Thyroid gland (tissue), 4 donors: ENCODE measurements around the gene N4BP2. TPM values are rescaled to one million over a fixed set of nuclear protein-coding genes. Genes with fewer than 3 reads are reported as not detected.

Source experiments
- DNase-seq, 2 donors: peaks; one replicate each; pipeline ENCODE4 v3.0.0-alpha.2; 2019
- H3K27ac ChIP-seq, 3 donors: fragments of 200-600 bp; sonication (generic); 1 replicate in 2 of 3; 2 replicates in 1 of 3; pipeline ENCODE4 v1.5.1; 2016 to 2019; ENCODE audit warnings: mild to moderate bottlenecking in 1 of 3, moderate library complexity in 1 of 3
- H3K27me3 ChIP-seq: fragments of 200-600 bp; sonication (generic); one replicate; pipeline ENCODE4 v1.5.1; 2019
- H3K36me3 ChIP-seq, 2 donors: fragments of 200-600 bp; sonication (generic); one replicate each; pipeline ENCODE4 v1.5.1; 2016 to 2019
- H3K4me1 ChIP-seq, 2 donors: fragments of 200-600 bp; sonication (generic); one replicate each; pipeline ENCODE4 v1.5.1; 2017 to 2019
- H3K4me3 ChIP-seq, 3 donors: fragments of 200-600 bp; sonication (generic); replicated peaks in 1 of 3; 1 replicate in 2 of 3; 2 replicates in 1 of 3; pipeline ENCODE4 v1.5.1; 2016; ENCODE audit warnings: mild to moderate bottlenecking in 1 of 3
- H3K9me3 ChIP-seq: fragments of 200-600 bp; sonication (generic); one replicate; pipeline ENCODE4 v1.5.1; 2017
- POLR2A ChIP-seq, 2 donors: fragments of 450-650 bp; IDR thresholded peaks; one replicate each; pipeline ENCODE4 v1.6.1; 2017; ENCODE audit warnings: antibody characterized with exemption in 2 of 2, mild to moderate bottlenecking in 2 of 2, moderate library complexity in 1 of 2
- WGBS, 2 donors: methylation state at CpG; one replicate each; pipeline ENCODE4 v1.1.5; 2017; 5-methylcytosine and 5-hydroxymethylcytosine counted together
- intact Hi-C: fragments of 100-400 bp; cut with DNase I; formaldehyde crosslinking; loops from one replicate; pipeline ENCODE4 v1.15.1; 2023
- total RNA-seq, 4 donors: library from RNA; depleted of rRNA; stranded (reverse); fragments of >200 nt; gene quantifications; one replicate each; pipeline ENCODE4 v1.2.3, GENCODE V29; 2016
- TF ChIP-seq, protein P1 (sequence below), 6 experiments: fragments of 200-600 bp in 3 of 6; fragments of 450-650 bp in 3 of 6; sonication (generic) in 3 of 6; IDR thresholded peaks; one replicate each; pipeline ENCODE4 v1.5.1; 2016 to 2019; ENCODE audit warnings: antibody characterized with exemption in 6 of 6, mild to moderate bottlenecking in 2 of 6, inconsistent platforms in 1 of 6, moderate library complexity in 1 of 6

Gene N4BP2
- total RNA-seq, 4 donors from 2014 or later, result 20.4 to 37.4 (median 25.5) TPM

DNA sequence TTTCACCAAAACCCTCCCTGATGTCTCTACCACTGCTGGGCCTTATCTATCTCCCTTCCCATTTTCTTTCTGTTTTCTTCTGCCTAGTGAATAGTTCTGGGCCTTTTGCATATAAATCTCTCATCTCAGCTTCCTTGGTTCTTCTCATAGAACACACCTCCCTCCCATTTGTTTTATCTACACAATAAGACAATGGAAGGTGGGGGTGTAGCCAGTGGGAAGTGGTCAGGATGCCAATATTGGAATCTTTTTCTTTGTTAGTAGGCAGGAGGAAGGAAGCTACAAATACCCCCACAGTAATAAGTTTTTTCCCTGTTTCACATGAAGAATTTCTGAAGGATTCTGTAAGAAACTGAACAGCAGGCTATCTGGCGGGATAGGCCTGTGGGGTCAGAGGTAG, 109.3 kb downstream of the N4BP2 start:
- H3K4me1 ChIP-seq, result no peaks in the 10 kb centered on the region
- 98 to 100% methylated on average over 1 of the region's 1 CpG for WGBS, 2 donors
- H3K27ac ChIP-seq, result no peak overlapping the region
- no peaks in the 10 kb centered on the region for H3K36me3 ChIP-seq
- H3K27me3 ChIP-seq, result no peaks in the 10 kb centered on the region
- intact Hi-C loops, result no loop called here
- no peak overlapping the region for H3K4me3 ChIP-seq
- no peak for DNase-seq
- TF ChIP-seq, protein P1, sequence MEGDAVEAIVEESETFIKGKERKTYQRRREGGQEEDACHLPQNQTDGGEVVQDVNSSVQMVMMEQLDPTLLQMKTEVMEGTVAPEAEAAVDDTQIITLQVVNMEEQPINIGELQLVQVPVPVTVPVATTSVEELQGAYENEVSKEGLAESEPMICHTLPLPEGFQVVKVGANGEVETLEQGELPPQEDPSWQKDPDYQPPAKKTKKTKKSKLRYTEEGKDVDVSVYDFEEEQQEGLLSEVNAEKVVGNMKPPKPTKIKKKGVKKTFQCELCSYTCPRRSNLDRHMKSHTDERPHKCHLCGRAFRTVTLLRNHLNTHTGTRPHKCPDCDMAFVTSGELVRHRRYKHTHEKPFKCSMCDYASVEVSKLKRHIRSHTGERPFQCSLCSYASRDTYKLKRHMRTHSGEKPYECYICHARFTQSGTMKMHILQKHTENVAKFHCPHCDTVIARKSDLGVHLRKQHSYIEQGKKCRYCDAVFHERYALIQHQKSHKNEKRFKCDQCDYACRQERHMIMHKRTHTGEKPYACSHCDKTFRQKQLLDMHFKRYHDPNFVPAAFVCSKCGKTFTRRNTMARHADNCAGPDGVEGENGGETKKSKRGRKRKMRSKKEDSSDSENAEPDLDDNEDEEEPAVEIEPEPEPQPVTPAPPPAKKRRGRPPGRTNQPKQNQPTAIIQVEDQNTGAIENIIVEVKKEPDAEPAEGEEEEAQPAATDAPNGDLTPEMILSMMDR (IDR thresholded peaks at IDR 0.05), result no peak
- no peak for TF ChIP-seq POLR2A (IDR thresholded peaks at IDR 0.05)
- no peaks in the 10 kb centered on the region for H3K9me3 ChIP-seq

DNA sequence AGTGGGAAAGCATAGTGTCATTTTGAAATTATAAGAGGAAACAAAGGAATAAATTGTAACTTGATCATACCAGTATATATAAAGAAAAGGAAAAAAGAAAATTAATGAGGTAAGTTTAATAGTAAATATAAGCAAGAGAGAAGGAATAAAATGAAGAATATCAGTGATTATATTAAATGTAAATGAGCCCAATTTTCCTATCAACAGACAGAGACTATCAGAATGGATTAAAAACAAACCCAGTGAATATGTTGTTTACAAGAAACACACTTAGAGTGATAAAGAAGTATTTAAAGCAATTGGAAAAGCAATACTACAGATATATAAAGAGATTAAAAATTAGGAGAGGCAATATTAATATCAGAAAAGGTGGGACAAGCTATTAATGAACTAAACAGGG, 111.4 kb downstream of the N4BP2 start:
- intact Hi-C loops, result no loop called here
- Histone ChIP-seq H3K4me1 (no peaks in the 10 kb centered on the region), H3K9me3 (no peaks in the 10 kb centered on the region), H3K4me3 (no peak overlapping the region), H3K36me3 (no peaks in the 10 kb centered on the region), H3K27ac (no peak overlapping the region), H3K27me3 (no peaks in the 10 kb centered on the region)
- TF ChIP-seq, protein P1 (IDR thresholded peaks at IDR 0.05), result no peak
- TF ChIP-seq POLR2A (IDR thresholded peaks at IDR 0.05), result no peak
- no peak for DNase-seq

- DNase-seq, result no peak
These were observed 113.9 kb downstream of the N4BP2 start for GRCh38 chr4:40170588-40170987.

GRCh38 chr4:40173470-40173875, 116.8 kb downstream of the N4BP2 start:
- no peaks in the 10 kb centered on the region for H3K4me1 ChIP-seq
- no peaks in the 10 kb centered on the region for H3K9me3 ChIP-seq
- 66 to 75% methylated on average over 4 of the region's 4 CpGs for WGBS, 2 donors
- H3K27ac ChIP-seq, result no peak overlapping the region
- H3K36me3 ChIP-seq, result no peaks in the 10 kb centered on the region
- no peak for DNase-seq
- H3K4me3 ChIP-seq, result no peak overlapping the region
- no peaks in the 10 kb centered on the region for H3K27me3 ChIP-seq
- no peak for TF ChIP-seq POLR2A (IDR thresholded peaks at IDR 0.05)
- TF ChIP-seq, protein P1 (IDR thresholded peaks at IDR 0.05), result no peak
- intact Hi-C loops, result no loop called here

More at GRCh38 chr4:40170588-40170987, 113.9 kb downstream of the N4BP2 start:
- no peak for TF ChIP-seq POLR2A (IDR thresholded peaks at IDR 0.05)
- TF ChIP-seq, protein P1 (IDR thresholded peaks at IDR 0.05), result no peak
- Histone ChIP-seq H3K27me3 (no peaks in the 10 kb centered on the region), H3K9me3 (no peaks in the 10 kb centered on the region), H3K36me3 (no peaks in the 10 kb centered on the region), H3K4me1 (no peaks in the 10 kb centered on the region), H3K4me3 (no peak overlapping the region), H3K27ac (no peak overlapping the region)
- intact Hi-C loops, result no loop called here

DNA sequence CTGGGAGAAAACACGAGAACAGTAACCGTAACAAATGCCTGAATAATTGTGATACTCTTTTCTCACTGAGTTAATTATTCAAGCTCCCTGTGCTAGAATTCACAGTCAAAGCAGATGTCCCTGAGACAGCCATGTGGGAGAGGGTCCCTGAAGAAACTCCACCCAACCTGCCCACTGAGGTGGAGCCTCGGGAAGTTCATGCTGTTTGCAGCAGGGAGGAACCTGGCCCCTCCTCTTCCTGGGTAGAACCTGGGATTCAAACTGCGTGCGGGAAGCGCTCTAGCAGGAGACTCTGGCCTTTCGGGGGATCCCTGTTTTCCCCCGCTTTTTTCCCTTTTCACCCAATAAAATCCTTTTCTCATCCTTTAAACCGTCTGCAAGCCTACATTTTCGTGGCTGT, 120.0 kb downstream of the N4BP2 start:
- Histone ChIP-seq H3K27me3 (no peaks in the 10 kb centered on the region), H3K27ac (no peak overlapping the region), H3K4me3 (no peak overlapping the region), H3K9me3 (no peaks in the 10 kb centered on the region), H3K36me3 (no peaks in the 10 kb centered on the region), H3K4me1 (no peaks in the 10 kb centered on the region)
- DNase-seq, result no peak
- WGBS, 2 donors, result 47 to 59% methylated on average over 10 of the region's 10 CpGs
- intact Hi-C loops, result no loop called here
- TF ChIP-seq, protein P1 (IDR thresholded peaks at IDR 0.05), result no peak
- no peak for TF ChIP-seq POLR2A (IDR thresholded peaks at IDR 0.05)
